ENCODE results near the gene ZNF106. TPM values are rescaled to one million over a fixed set of nuclear protein-coding genes. Genes with fewer than 3 reads are reported as not detected.
A peak's percentile ranks its signal among the peaks of the same experiment; 100 is the strongest.

ZNF106 gene
- total RNA-seq, 1 donor from 2014 or later: 38.1 TPM

- H3K4me1 ChIP-seq: peaks cover 22% of the 10 kb centered on the region
- H3K27ac ChIP-seq: no peak overlapping the region
These were observed 11.5 kb upstream of the ZNF106 start for GRCh38 chr15:42502477-42502876.

GRCh38 chr15:42499858-42500609 lies 9.1 kb upstream of the ZNF106 start:
- TF ChIP-seq POLR2A (IDR thresholded peaks at IDR 0.05): no peak
- TF ChIP-seq CTCF (IDR thresholded peaks at IDR 0.05): no peak
- no peak for TF ChIP-seq POLR2AphosphoS5 (IDR thresholded peaks at IDR 0.05; ENCODE audit: insufficient read depth in 1 of 2, low read depth in 1 of 2)
- Histone ChIP-seq H3K4me1 (peaks cover 29% of the 10 kb centered on the region), H3K27me3 (no peaks in the 10 kb centered on the region), H3K36me3 (no peaks in the 10 kb centered on the region), H3K27ac (peak overlapping the region; percentile 80), H3K9me3 (no peaks in the 10 kb centered on the region), H3K4me3 (no peak overlapping the region)
- intact Hi-C loops (cut with DNase I): no loop called here
- DNase-seq (ENCODE audit: extremely low spot score in 2 of 2): no peak

More at GRCh38 chr15:42502477-42502876, 11.5 kb upstream of the ZNF106 start:
- TF ChIP-seq POLR2A (IDR thresholded peaks at IDR 0.05): no peak
- TF ChIP-seq POLR2AphosphoS5 (IDR thresholded peaks at IDR 0.05; ENCODE audit: insufficient read depth in 1 of 2, low read depth in 1 of 2): no peak
- no peak for TF ChIP-seq CTCF (IDR thresholded peaks at IDR 0.05)
- no peaks in the 10 kb centered on the region for H3K36me3 ChIP-seq
- DNase-seq (ENCODE audit: extremely low spot score in 2 of 2): no peak
- no peak overlapping the region for H3K4me3 ChIP-seq
- no peaks in the 10 kb centered on the region for H3K9me3 ChIP-seq
- intact Hi-C loops (cut with DNase I): no loop called here
- H3K27me3 ChIP-seq: no peaks in the 10 kb centered on the region

- Histone ChIP-seq H3K36me3 (no peaks in the 10 kb centered on the region), H3K4me1 (peaks cover 27% of the 10 kb centered on the region), H3K9me3 (no peaks in the 10 kb centered on the region), H3K4me3 (no peak overlapping the region), H3K27me3 (no peaks in the 10 kb centered on the region), H3K27ac (peak overlapping the region; percentile 80)
- no peak for DNase-seq (ENCODE audit: extremely low spot score in 2 of 2)
- TF ChIP-seq POLR2AphosphoS5 (IDR thresholded peaks at IDR 0.05; ENCODE audit: insufficient read depth in 1 of 2, low read depth in 1 of 2) (no peak), POLR2A (IDR thresholded peaks at IDR 0.05) (no peak), CTCF (IDR thresholded peaks at IDR 0.05) (no peak)
- intact Hi-C loops (cut with DNase I): no loop called here
These were observed 7.5 kb upstream of the ZNF106 start for GRCh38 chr15:42498212-42499068.

GRCh38 chr15:42495361-42496212 lies 4.6 kb upstream of the ZNF106 start, which contains the start of gene SNAP23:
Gene SNAP23 (plus strand): TSS chr15:42495634. CDS start chr15:42511847, 16,213 bp downstream.
- peak within 1 kb of the TSS; percentile 90 for H3K27ac ChIP-seq
- intact Hi-C loops (cut with DNase I): no loop called here
- H3K36me3 ChIP-seq: no peaks in the 10 kb centered on the region
- peak within 1 kb of the TSS; percentile 76 to 92 for H3K4me3 ChIP-seq
- DNase-seq (ENCODE audit: extremely low spot score in 2 of 2): peak; percentile 93 to 96
- peaks cover 36% of the 10 kb centered on the region for H3K4me1 ChIP-seq
- TF ChIP-seq POLR2A (IDR thresholded peaks at IDR 0.05): peak in 1 of 2 donors; percentile 88
- TF ChIP-seq POLR2AphosphoS5 (IDR thresholded peaks at IDR 0.05; ENCODE audit: insufficient read depth in 1 of 2, low read depth in 1 of 2): peak in 1 of 2 donors; percentile 98
- no peak for TF ChIP-seq CTCF (IDR thresholded peaks at IDR 0.05)
- H3K27me3 ChIP-seq: no peaks in the 10 kb centered on the region
- H3K9me3 ChIP-seq: no peaks in the 10 kb centered on the region

Measured in vagina (tissue), 2 donors.